Effector memory CD8-positive, alpha-beta T cell (primary cell): Measurements from ENCODE around the gene CCDC117.
"Not testable (repeated sequence)": the region's sequence is repeated elsewhere in the genome, so short reads cannot be mapped to it uniquely, and the experiment has no call there.

Source experiments
- ATAC-seq: fragments of 150-1000 bp; cut with Tn5 transposase; replicated peaks from 2 replicates; pipeline ENCODE4 v1.10.0; 2021; ENCODE audit warnings: mild to moderate bottlenecking, moderate library complexity
- DNase-seq, 3 experiments: peaks; one replicate each; pipeline ENCODE4 v3.0.0; 2021
- H3K27ac Mint-ChIP-seq, 2 donors: one replicate each; pipeline ENCODE4 v1.8.0; 2022; ENCODE audit warnings: mild to moderate bottlenecking in 2 of 2, mixed read lengths in 2 of 2, moderate library complexity in 2 of 2
- H3K27me3 Mint-ChIP-seq, 2 donors: one replicate each; pipeline ENCODE4 v1.8.0; 2022; ENCODE audit warnings: mixed read lengths in 2 of 2
- H3K36me3 Mint-ChIP-seq: one replicate; pipeline ENCODE4 v1.8.0; 2022; ENCODE audit warnings: mild to moderate bottlenecking, moderate library complexity, mixed read lengths; ENCODE audit not compliant: insufficient read depth
- H3K4me1 Mint-ChIP-seq, 2 donors: one replicate each; pipeline ENCODE4 v1.8.0; 2022; ENCODE audit warnings: low read depth in 2 of 2, mixed read lengths in 2 of 2
- H3K4me3 Mint-ChIP-seq, 2 donors: one replicate each; pipeline ENCODE4 v1.8.0; 2022; ENCODE audit warnings: mild to moderate bottlenecking in 2 of 2, mixed read lengths in 2 of 2, moderate library complexity in 2 of 2
- H3K9me3 Mint-ChIP-seq, 2 donors: one replicate each; pipeline ENCODE4 v1.8.0; 2022; ENCODE audit warnings: mixed read lengths in 2 of 2

CCDC117 gene

DNA sequence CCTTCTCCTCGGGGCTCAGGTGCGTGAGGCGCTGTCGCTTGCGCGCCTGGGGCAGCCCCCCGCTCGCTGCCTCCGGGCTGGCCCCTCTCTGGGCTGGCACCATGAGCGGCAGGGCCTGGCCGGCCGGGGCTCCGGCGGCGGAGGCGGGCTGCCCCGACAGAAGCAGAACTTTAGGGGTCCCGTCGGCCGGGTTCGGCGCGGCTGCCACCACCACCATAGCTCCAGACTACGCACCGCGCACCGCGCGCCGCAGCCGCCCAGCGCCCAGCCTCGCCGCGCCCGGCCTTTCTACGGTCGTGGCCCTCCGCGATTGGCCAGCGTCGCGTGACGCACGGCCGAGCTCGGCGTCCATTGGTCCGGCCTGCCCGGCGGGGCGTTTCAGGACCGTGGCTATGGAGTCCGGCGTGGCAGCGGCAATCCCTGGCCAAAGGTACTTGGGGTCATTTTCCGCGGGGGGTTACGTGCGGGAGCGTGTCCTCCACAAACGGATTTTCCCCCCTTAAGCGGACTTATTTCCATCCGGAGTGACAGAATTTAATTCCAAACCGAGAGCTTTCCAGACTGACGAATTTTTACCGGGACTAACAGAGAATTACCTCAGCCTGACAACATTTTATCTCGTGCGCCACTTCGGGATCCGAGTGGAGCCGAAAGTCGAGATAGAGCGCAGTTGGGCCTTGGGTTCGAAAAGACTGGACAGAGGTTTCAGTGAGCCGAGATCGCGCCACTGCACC, 28.0 kb downstream of the CCDC117 start, which contains the start of gene XBP1:
TSS of gene XBP1 (minus strand) at position 262 of the 734 bp plus-strand sequence.
- Mint-ChIP-seq H3K36me3 (peaks cover 76% of the 10 kb centered on the region), H3K4me3 (peak within 1 kb of the TSS; percentile 85 to 88), H3K4me1 (peaks cover 36 to 46% of the 10 kb centered on the region in 2 donors), H3K27me3 (no peaks in the 10 kb centered on the region), H3K9me3 (no peaks in the 10 kb centered on the region), H3K27ac (peak within 1 kb of the TSS; percentile 92 to 98)
- DNase-seq (peak; percentile 87 to 92 (median 88)), ATAC-seq (peak; percentile 94)

DNA sequence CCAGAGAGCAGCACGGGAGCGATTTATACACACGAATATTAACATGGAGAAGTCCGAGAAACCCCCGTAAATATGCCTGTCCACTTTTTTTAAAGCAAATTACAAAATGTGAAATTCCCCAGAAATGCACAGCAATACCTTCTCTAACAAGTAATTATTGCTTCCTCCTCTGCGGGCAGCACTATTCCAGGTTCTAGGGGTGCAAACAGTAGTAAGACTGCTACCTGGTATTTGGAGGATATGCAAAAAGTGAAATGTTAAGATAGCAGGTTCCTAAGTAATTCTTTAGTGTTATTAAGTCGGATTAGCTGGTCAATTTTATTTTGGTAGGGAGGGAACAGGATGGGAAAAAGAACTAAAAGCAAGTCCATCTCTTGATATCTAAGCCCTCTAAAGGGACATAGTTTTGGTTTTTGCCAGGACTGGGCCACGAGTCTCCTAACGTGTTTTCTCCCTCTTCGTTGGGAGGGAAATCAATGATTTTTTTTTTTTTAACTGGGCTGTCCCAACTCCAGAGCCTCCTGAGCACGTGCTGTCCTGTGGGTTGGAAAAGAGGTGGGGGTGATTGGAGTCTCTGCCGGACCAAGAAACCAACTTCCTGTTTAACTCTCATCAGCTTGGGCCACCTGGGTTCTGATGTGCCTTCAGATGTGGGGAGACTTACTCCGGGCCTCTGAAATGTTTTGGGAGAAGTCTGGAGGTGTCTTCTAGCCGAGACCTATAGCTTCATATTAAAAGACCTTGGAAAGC, 29.5 kb downstream of the CCDC117 start:
- peaks cover 61% of the 10 kb centered on the region for H3K36me3 Mint-ChIP-seq
- H3K27ac Mint-ChIP-seq, result peak overlapping the region; percentile 92 to 98
- DNase-seq, result no peak

DNA sequence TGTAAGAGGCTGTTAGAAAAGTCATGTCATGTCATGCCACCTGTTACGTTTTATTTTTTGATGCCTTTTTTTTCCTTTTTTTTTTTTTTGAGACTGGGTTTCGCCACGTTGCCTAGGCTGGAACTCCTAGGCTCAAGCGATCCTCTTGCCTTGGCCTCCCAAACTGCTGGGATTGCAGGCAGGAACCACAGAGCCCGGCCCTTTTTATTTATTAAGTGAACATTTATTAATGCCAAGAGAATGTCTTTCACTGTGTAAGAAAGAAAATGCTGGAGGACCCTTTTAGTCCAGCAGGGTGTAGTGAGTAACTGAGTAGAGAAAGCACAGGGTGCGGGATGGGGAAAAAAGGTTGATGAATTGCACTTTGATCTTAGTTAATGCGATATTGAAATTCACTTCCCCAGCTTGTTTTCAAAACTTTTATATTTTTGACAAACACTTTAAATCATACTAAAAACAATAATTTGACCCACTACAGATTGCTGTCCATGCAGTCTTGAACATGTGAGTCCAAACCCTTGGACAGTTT, 30.2 kb downstream of the CCDC117 start:
- ATAC-seq (no peak), DNase-seq (no peak)
- no peaks in the 10 kb centered on the region for H3K9me3 Mint-ChIP-seq
- H3K4me1 Mint-ChIP-seq, result peaks cover 24 to 29% of the 10 kb centered on the region in 2 donors
- H3K27ac Mint-ChIP-seq, result peak overlapping the region; percentile 92 to 98
- H3K36me3 Mint-ChIP-seq, result peaks cover 58% of the 10 kb centered on the region
- H3K27me3 Mint-ChIP-seq, result no peaks in the 10 kb centered on the region
- peak overlapping the region; percentile 85 to 88 for H3K4me3 Mint-ChIP-seq

More for the DNA sequence above, 29.5 kb downstream of the CCDC117 start:
- peak overlapping the region; percentile 85 to 88 for H3K4me3 Mint-ChIP-seq
- H3K27me3 Mint-ChIP-seq, result no peaks in the 10 kb centered on the region
- H3K4me1 Mint-ChIP-seq, result peaks cover 24 to 33% of the 10 kb centered on the region in 2 donors
- no peaks in the 10 kb centered on the region for H3K9me3 Mint-ChIP-seq
- ATAC-seq, result no peak

DNA sequence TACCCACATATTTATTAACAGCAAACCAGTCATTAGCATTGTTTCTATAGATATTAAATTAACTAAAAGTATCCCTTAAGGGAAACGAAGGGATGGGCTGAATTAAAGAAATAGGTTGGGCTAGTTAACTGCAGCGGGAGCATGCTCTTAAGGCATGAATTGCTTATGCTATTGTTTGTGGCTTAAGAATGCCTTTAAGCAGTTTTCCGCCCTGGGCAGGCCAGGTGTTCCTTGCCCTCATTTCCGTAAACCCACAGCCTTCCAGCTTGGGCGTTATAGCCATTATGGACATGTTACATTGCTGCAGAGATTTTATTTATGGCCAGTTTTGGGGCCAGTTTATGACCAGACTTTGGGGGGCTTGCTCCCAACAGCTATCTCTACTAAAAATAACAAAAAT, 32.9 kb downstream of the CCDC117 start:
- Mint-ChIP-seq H3K4me1 (peaks cover 28 to 31% of the 10 kb centered on the region in 2 donors), H3K36me3 (peaks cover 36% of the 10 kb centered on the region)
- H3K9me3 Mint-ChIP-seq, ATAC-seq, H3K27me3 Mint-ChIP-seq, H3K4me3 Mint-ChIP-seq, DNase-seq, H3K27ac Mint-ChIP-seq: not testable (repeated sequence)

DNA sequence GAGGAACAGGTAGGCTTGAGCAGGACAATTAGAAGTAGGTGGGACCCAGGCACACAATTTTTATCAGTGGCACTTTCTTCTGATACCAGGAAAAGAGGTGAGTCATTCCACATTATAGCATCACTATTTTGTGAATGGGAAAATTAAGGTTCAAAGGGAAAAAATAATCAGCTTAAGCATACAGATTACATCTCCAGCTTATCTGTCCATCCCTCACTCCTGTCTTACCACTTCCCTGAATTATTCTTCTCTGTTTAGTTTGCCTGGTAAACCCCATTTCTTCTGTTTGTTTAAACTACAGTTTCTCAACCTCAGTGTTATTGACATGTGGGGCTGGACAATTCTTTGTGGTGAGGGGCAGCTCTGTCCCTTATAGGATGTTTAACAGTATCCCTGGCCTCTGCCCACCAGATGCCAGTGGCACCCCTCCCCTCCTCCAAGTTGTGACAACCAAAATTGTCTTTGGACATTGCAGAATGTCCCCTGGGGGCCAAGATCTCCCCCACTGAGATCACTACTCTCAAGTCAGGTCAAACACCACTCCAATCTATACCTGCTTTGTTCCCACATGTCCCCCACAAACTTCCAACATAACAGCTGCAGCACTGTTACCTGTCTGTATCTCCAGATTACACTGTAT, 36.3 kb downstream of the CCDC117 start:
- no peaks in the 10 kb centered on the region for H3K27me3 Mint-ChIP-seq
- ATAC-seq, result no peak
- peak overlapping the region; percentile 53 to 82 for H3K4me3 Mint-ChIP-seq
- peaks cover 15% of the 10 kb centered on the region for H3K36me3 Mint-ChIP-seq
- peaks cover 39 to 47% of the 10 kb centered on the region in 2 donors for H3K4me1 Mint-ChIP-seq
- DNase-seq, result no peak
- H3K9me3 Mint-ChIP-seq, result no peaks in the 10 kb centered on the region
- H3K27ac Mint-ChIP-seq, result peak overlapping the region in 1 of 2 donors; percentile 38

DNA sequence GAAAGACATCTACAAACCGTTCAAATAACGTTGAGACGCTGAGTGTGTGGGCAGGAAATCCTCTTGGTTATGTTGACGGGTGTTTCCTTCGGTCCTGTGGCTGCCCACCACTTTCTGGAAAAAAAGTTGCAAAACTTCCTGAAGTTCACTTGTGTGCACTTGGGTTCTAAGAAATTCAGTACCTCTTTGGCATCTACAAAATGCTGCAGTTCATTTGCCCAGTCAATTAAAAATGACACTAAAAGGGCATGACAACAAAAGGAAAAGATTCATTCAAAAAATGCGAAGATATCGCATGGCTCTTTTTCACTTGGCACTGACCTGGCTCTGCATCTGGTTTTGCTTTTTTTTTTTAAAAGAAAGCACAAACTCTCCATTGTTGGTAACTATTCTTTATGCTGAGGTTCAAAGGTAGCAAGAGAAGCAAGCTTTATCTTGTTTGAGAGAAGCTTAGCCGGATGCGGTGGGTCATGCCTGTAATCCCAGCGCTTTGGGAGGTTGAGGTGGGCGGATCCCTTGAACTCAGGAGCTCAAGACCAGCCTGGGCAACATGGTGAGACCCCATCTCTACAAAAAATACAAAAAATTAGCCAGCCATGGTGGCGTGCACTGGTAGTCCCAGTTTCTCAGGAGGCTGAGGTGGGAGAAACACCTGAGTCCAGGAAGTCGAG, 38.5 kb downstream of the CCDC117 start:
- H3K36me3 Mint-ChIP-seq, result peaks cover 15% of the 10 kb centered on the region
- no peaks in the 10 kb centered on the region for H3K27me3 Mint-ChIP-seq
- DNase-seq (peak in 2 of 3 experiments; percentile 21 to 26), ATAC-seq (peak; percentile 44)
- peak overlapping the region; percentile 49 to 65 for H3K27ac Mint-ChIP-seq
- H3K4me1 Mint-ChIP-seq, result peaks cover 55 to 62% of the 10 kb centered on the region in 2 donors
- H3K9me3 Mint-ChIP-seq, result no peaks in the 10 kb centered on the region
- H3K4me3 Mint-ChIP-seq, result peak overlapping the region; percentile 82 to 83

DNA sequence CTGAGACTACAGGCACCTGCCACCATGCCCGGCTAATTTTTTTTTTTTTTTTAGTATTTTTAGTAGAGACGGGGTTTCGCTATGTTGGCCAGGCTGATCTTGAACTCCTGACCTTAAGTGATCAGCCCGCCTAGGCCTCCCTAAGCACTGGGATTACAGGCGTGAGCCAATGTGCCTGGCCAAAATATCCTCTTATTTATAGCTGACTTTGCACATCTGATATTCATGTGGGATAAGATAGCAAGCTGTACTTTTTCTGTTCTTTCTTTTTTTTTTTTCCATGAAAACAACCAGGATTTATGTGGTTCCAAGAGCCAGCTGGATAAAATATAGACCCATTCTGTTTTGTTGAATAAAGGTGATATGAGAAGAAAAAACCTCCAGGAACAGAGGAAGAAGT, 40.0 kb downstream of the CCDC117 start:
- Mint-ChIP-seq H3K4me3 (peak overlapping the region; percentile 82 to 83), H3K36me3 (peaks cover 12% of the 10 kb centered on the region), H3K27me3 (no peaks in the 10 kb centered on the region), H3K9me3 (no peaks in the 10 kb centered on the region), H3K27ac (peak overlapping the region; percentile 54 to 65), H3K4me1 (peaks cover 55 to 62% of the 10 kb centered on the region in 2 donors)
- DNase-seq (no peak), ATAC-seq (no peak)

DNA sequence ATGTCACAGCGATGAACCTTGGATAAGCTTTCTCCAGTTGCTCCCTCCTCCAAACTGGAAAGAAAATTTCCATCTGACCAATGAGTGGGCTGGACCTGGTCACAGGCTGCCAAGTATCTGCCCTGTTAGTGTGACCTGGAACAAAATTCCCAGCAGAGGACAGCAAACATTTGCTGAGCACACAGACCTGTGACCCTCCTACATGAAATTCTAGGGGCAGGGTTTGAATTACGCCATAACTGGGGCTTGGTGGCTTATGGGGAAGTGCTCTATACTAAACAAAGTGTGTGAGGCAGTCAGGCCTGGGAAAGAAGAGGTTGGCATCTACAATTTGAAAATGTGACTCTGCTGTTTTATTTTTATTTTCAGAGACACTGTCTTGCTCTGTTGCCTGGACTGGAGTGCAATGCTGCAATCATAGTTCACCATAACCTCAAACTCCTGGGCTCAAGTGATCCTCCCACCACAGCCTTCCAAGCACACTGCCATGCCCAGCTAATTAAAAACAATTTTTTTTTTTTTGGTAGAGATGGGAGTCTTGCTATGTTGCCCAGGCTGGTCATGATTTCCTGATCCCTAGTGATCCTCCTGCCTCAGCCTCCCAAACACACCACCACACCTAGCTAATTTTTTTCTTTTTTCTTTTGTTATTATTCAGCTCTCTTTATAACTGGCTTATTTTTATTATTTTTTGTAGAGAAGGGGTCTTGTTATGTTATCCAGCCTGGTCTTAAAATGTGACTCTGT, 41.5 kb downstream of the CCDC117 start:
- DNase-seq (no peak), ATAC-seq (no peak)
- peaks cover 16% of the 10 kb centered on the region for H3K36me3 Mint-ChIP-seq
- H3K4me3 Mint-ChIP-seq, result peak overlapping the region; percentile 14 to 18
- H3K9me3 Mint-ChIP-seq, result no peaks in the 10 kb centered on the region
- peak overlapping the region; percentile 46 to 67 for H3K27ac Mint-ChIP-seq
- no peaks in the 10 kb centered on the region for H3K27me3 Mint-ChIP-seq
- peaks cover 65 to 71% of the 10 kb centered on the region in 2 donors for H3K4me1 Mint-ChIP-seq

DNA sequence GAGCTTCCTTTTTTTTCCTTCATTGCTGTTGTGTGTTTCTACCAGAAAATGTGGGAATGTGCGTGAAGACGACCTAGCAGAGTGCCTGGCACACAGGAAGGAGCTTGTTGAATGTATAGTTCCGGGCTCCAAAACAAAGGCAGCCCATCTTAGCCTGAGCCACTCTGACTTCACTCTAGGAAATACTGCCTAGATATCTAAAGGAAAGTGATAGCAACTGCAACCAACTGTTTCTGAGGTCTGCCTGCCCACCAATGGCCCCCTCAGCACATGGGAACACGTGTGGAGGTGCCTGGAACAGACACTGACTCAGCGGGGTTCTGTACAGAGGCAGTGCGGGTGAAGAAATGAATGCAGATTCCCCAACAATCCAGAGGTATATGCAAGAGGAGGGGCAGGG, 42.6 kb downstream of the CCDC117 start:
- peak overlapping the region in 1 of 2 donors; percentile 17 for H3K27ac Mint-ChIP-seq
- no peak for ATAC-seq
- H3K4me3 Mint-ChIP-seq, result no peak overlapping the region
- H3K4me1 Mint-ChIP-seq, result peaks cover 62 to 64% of the 10 kb centered on the region in 2 donors
- no peaks in the 10 kb centered on the region for H3K27me3 Mint-ChIP-seq
- no peaks in the 10 kb centered on the region for H3K9me3 Mint-ChIP-seq
- no peak for DNase-seq
- H3K36me3 Mint-ChIP-seq, result peaks cover 13% of the 10 kb centered on the region

DNA sequence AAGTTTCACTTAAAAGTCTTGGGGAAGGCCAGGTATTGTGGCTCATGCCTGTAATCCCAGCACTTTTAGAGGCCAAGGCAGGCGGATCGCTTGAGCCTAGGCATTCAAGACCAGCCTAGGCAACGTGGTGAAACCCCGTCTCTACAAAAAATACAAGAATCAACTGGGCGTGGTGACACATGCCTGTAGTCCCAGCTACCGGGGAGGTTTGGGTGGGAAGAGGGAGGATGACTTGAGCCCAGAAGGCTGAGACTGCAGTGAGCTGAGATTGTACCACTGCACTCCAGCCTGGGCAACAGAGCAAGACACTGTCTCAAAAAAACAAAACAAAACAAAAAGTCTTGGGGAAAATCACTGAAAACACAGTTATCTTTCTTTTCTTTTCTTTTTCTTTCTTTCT, 43.2 kb downstream of the CCDC117 start:
- ATAC-seq, result no peak
- H3K9me3 Mint-ChIP-seq, result no peaks in the 10 kb centered on the region
- H3K4me3 Mint-ChIP-seq, result no peak overlapping the region
- DNase-seq, result no peak
- no peak overlapping the region for H3K27ac Mint-ChIP-seq
- peaks cover 57 to 60% of the 10 kb centered on the region in 2 donors for H3K4me1 Mint-ChIP-seq
- H3K36me3 Mint-ChIP-seq, result peaks cover 9% of the 10 kb centered on the region
- no peaks in the 10 kb centered on the region for H3K27me3 Mint-ChIP-seq

DNA sequence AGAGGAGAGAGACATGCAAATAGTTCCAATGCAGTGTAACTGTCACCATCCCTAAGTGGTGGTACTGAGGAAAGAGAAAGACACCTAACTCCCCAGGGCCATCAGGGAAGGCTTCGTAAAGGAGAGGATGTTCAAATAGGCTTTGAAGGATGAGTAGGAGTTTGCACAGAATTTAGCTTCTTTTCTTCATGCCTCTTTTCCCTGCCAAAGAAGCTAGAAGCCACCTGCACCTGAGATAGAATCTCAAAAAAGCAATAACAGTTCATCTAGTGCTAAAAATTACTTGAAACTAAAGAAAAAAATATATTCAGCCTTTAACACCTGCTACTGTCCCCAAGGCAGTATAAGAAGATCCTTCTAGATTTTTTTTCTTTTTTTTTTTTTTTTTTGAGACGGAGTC, 44.6 kb downstream of the CCDC117 start:
- DNase-seq (no peak), ATAC-seq (no peak)
- H3K4me1 Mint-ChIP-seq, result peaks cover 47 to 61% of the 10 kb centered on the region in 2 donors
- H3K27ac Mint-ChIP-seq, result no peak overlapping the region
- no peak overlapping the region for H3K4me3 Mint-ChIP-seq
- H3K36me3 Mint-ChIP-seq, result peaks cover 10% of the 10 kb centered on the region
- no peaks in the 10 kb centered on the region for H3K27me3 Mint-ChIP-seq
- no peaks in the 10 kb centered on the region for H3K9me3 Mint-ChIP-seq
